ENCODE data around the gene ENOX1. TPM values are rescaled to one million over a fixed set of nuclear protein-coding genes. Genes with fewer than 3 reads are reported as not detected.

Gene ENOX1
- total RNA-seq, 3 donors from 2014 or later (not counting 1 experiment from before 2014, with no cell fraction given) = not detected

- Mint-ChIP-seq H3K27ac (no peak overlapping the region), H3K4me1 (no peaks in the 10 kb centered on the region), H3K4me3 (no peak overlapping the region), H3K36me3 (no peaks in the 10 kb centered on the region), H3K27me3 (ENCODE audit: low read depth in 2 of 2) (peaks cover 0 to 7% of the 10 kb centered on the region in 2 donors), H3K9me3 (no peaks in the 10 kb centered on the region)
- DNase-seq (no peak), ATAC-seq (no peak)
- Histone ChIP-seq H3K9me3 (ENCODE audit: control insufficient read depth, insufficient read depth, low read length) (no peaks in the 10 kb centered on the region), H3K4me3 (ENCODE audit: low read length) (no peak overlapping the region), H3K4me1 (ENCODE audit: control insufficient read depth, insufficient read depth, low read length) (no peaks in the 10 kb centered on the region), H3K36me3 (ENCODE audit: control insufficient read depth, insufficient read depth, low read length) (no peaks in the 10 kb centered on the region), H3K27me3 (ENCODE audit: control insufficient read depth, insufficient read depth, low read length) (no peaks in the 10 kb centered on the region), H3K27ac (ENCODE audit: low read length) (no peak overlapping the region)
- TF ChIP-seq, protein P1, sequence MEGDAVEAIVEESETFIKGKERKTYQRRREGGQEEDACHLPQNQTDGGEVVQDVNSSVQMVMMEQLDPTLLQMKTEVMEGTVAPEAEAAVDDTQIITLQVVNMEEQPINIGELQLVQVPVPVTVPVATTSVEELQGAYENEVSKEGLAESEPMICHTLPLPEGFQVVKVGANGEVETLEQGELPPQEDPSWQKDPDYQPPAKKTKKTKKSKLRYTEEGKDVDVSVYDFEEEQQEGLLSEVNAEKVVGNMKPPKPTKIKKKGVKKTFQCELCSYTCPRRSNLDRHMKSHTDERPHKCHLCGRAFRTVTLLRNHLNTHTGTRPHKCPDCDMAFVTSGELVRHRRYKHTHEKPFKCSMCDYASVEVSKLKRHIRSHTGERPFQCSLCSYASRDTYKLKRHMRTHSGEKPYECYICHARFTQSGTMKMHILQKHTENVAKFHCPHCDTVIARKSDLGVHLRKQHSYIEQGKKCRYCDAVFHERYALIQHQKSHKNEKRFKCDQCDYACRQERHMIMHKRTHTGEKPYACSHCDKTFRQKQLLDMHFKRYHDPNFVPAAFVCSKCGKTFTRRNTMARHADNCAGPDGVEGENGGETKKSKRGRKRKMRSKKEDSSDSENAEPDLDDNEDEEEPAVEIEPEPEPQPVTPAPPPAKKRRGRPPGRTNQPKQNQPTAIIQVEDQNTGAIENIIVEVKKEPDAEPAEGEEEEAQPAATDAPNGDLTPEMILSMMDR (IDR thresholded peaks at IDR 0.05) = no peak
- 71% methylated on average over 1 of the region's 1 CpG for WGBS (ENCODE audit: insufficient coverage)
- intact Hi-C loops (cut with micrococcal nuclease) = no loop called here
These were observed 110.5 kb downstream of the ENOX1 start for GRCh38 chr13:43676320-43676719.

GRCh38 chr13:43675577-43675976, 111.2 kb downstream of the ENOX1 start:
- DNase-seq (no peak), ATAC-seq (no peak)
- TF ChIP-seq, protein P1 (IDR thresholded peaks at IDR 0.05) = no peak
- Histone ChIP-seq H3K9me3 (ENCODE audit: control insufficient read depth, insufficient read depth, low read length) (no peaks in the 10 kb centered on the region), H3K4me3 (ENCODE audit: low read length) (no peak overlapping the region), H3K27me3 (ENCODE audit: control insufficient read depth, insufficient read depth, low read length) (no peaks in the 10 kb centered on the region), H3K4me1 (ENCODE audit: control insufficient read depth, insufficient read depth, low read length) (no peaks in the 10 kb centered on the region), H3K27ac (ENCODE audit: low read length) (no peak overlapping the region), H3K36me3 (ENCODE audit: control insufficient read depth, insufficient read depth, low read length) (no peaks in the 10 kb centered on the region)
- H3K4me3 Mint-ChIP-seq = no peak overlapping the region
- H3K4me1 Mint-ChIP-seq = no peaks in the 10 kb centered on the region
- 81% methylated on average over 5 of the region's 6 CpGs for WGBS (ENCODE audit: insufficient coverage)
- H3K9me3 Mint-ChIP-seq = peaks cover 0 to 3% of the 10 kb centered on the region in 2 donors
- no peaks in the 10 kb centered on the region for H3K36me3 Mint-ChIP-seq
- peaks cover 3 to 13% of the 10 kb centered on the region in 2 donors for H3K27me3 Mint-ChIP-seq (ENCODE audit: low read depth in 2 of 2)
- H3K27ac Mint-ChIP-seq = no peak overlapping the region
- intact Hi-C loops (cut with micrococcal nuclease) = no loop called here

GRCh38 chr13:43669964-43670363, 116.8 kb downstream of the ENOX1 start:
- 86% methylated on average over 2 of the region's 3 CpGs for WGBS (ENCODE audit: insufficient coverage)
- H3K4me1 Mint-ChIP-seq = no peaks in the 10 kb centered on the region
- H3K9me3 ChIP-seq (ENCODE audit: control insufficient read depth, insufficient read depth, low read length) = no peaks in the 10 kb centered on the region
- TF ChIP-seq, protein P1 (IDR thresholded peaks at IDR 0.05) = no peak
- no peaks in the 10 kb centered on the region for H3K36me3 ChIP-seq (ENCODE audit: control insufficient read depth, insufficient read depth, low read length)
- DNase-seq = no peak
- no peak overlapping the region for H3K4me3 ChIP-seq (ENCODE audit: low read length)
- no peaks in the 10 kb centered on the region for H3K4me1 ChIP-seq (ENCODE audit: control insufficient read depth, insufficient read depth, low read length)
- no peak overlapping the region for H3K4me3 Mint-ChIP-seq
- H3K36me3 Mint-ChIP-seq = no peaks in the 10 kb centered on the region
- peaks cover 3 to 7% of the 10 kb centered on the region in 2 donors for H3K27me3 Mint-ChIP-seq (ENCODE audit: low read depth in 2 of 2)
- H3K27me3 ChIP-seq (ENCODE audit: control insufficient read depth, insufficient read depth, low read length) = no peaks in the 10 kb centered on the region
- peaks cover 0 to 3% of the 10 kb centered on the region in 2 donors for H3K9me3 Mint-ChIP-seq
- no peak overlapping the region for H3K27ac ChIP-seq (ENCODE audit: low read length)
- no peak overlapping the region for H3K27ac Mint-ChIP-seq
- intact Hi-C loops (cut with micrococcal nuclease) = no loop called here
- no peak for ATAC-seq

- peaks cover 3 to 7% of the 10 kb centered on the region in 2 donors for H3K27me3 Mint-ChIP-seq (ENCODE audit: low read depth in 2 of 2)
- peaks cover 0 to 3% of the 10 kb centered on the region in 2 donors for H3K9me3 Mint-ChIP-seq
- Histone ChIP-seq H3K27ac (ENCODE audit: low read length) (no peak overlapping the region), H3K4me1 (ENCODE audit: control insufficient read depth, insufficient read depth, low read length) (no peaks in the 10 kb centered on the region), H3K9me3 (ENCODE audit: control insufficient read depth, insufficient read depth, low read length) (no peaks in the 10 kb centered on the region), H3K4me3 (ENCODE audit: low read length) (no peak overlapping the region), H3K27me3 (ENCODE audit: control insufficient read depth, insufficient read depth, low read length) (no peaks in the 10 kb centered on the region), H3K36me3 (ENCODE audit: control insufficient read depth, insufficient read depth, low read length) (no peaks in the 10 kb centered on the region)
- no peak overlapping the region for H3K27ac Mint-ChIP-seq
- TF ChIP-seq, protein P1 (IDR thresholded peaks at IDR 0.05) = no peak
- no peaks in the 10 kb centered on the region for H3K4me1 Mint-ChIP-seq
- intact Hi-C loops (cut with micrococcal nuclease) = no loop called here
- H3K4me3 Mint-ChIP-seq = no peak overlapping the region
- 86% methylated on average over 1 of the region's 1 CpG for WGBS (ENCODE audit: insufficient coverage)
- ATAC-seq (no peak), DNase-seq (no peak)
- no peaks in the 10 kb centered on the region for H3K36me3 Mint-ChIP-seq
These were observed 117.7 kb downstream of the ENOX1 start for GRCh38 chr13:43669101-43669500.
